Mucosa of descending colon (tissue), 3 donors: ENCODE data around the gene GFY. TPM values are rescaled to one million over a fixed set of nuclear protein-coding genes. Genes with fewer than 3 reads are reported as not detected.

Experiments used
- ATAC-seq: fragments of 200-7000 bp; cut with Tn5 transposase; one replicate; pipeline ENCODE4 v1.9.1; 2020; ENCODE audit warnings: mild to moderate bottlenecking, moderate library complexity
- DNase-seq, 3 donors: peaks; one replicate each; pipeline ENCODE4 v3.0.0-alpha.2; 2020
- H3K36me3 ChIP-seq: fragments of 200-600 bp; one replicate; pipeline ENCODE4 v1.8.0; 2021; ENCODE audit warnings: low read depth, mild to moderate bottlenecking
- H3K4me1 ChIP-seq: fragments of 200-600 bp; one replicate; pipeline ENCODE4 v1.8.0; 2021; ENCODE audit warnings: low read depth, mild to moderate bottlenecking
- H3K4me3 ChIP-seq: fragments of 200-600 bp; one replicate; pipeline ENCODE4 v1.8.0; 2021; ENCODE audit warnings: mild to moderate bottlenecking
- H3K9me3 ChIP-seq: fragments of 200-600 bp; one replicate; pipeline ENCODE4 v1.8.0; 2021; ENCODE audit warnings: mild to moderate bottlenecking
- intact Hi-C, 2 donors: fragments of 100-400 bp; cut with DNase I in 1 of 2; cut with micrococcal nuclease in 1 of 2; formaldehyde crosslinking; loops; one replicate each; pipeline versions ENCODE4 v1.11.0 to v1.11.1; 2022; cut with DNase I, micrococcal nuclease
- total RNA-seq, 3 donors: library from RNA; stranded (reverse); fragmentation: NEBNext Ultra II Directional in 2 of 3; extraction: Animal tissue kit (Norgen Biotek cat#: 25700) in 2 of 3; gene quantifications; one replicate each; pipeline versions ENCODE4 v1.2.1 to v1.2.4, GENCODE V29; 2021 to 2023
- TF ChIP-seq, protein P1 (sequence below): fragments of 200-600 bp; IDR thresholded peaks from one replicate; pipeline ENCODE4 v1.8.0; 2022; ENCODE audit warnings: antibody characterized with exemption, mild to moderate bottlenecking
- donor health status: DM: no; HTN: no; CAD: no; lungs with moderate emphysema.
- donor health status: DM: no; HTN: no; CAD: no.
- donor health status: DM: no; HTN: yes; CAD: no.

Gene GFY
- total RNA-seq, 3 donors from 2014 or later = not detected

DNA sequence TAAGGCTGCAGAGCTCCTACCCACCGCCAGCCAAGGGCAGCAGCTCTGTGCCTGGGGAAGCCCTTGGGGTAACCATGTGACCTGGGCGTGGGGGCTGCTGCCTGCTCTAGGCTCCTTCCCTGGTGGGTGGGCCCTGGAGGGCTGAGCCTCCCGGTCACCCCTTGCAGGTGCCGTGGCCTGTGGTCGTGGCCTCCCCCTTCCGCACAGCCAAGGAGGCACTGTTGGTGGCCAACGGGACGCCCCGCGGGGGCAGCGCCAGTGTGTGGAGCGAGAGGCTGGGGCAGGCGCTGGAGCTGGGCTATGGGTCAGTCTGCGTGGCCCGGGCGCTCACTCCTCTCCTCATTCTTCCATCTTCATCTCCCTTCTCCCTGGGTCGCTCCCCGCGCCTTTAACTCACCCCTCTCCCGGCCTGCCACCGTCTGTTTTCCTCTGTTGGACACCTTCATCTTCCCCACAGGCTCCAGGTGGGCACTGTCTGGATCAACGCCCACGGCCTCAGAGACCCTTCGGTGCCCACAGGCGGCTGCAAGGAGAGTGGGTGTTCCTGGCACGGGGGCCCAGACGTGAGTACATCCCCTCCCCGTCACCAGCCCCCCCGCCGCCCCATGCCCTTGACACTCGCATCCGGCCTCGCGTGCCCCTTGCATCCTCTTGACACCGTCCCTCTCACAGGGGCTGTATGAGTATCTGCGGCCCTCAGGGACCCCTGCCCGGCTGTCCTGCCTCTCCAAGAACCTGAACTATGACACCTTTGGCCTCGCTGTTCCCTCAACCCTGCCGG is 39.0 kb downstream of the GFY start:
- Histone ChIP-seq H3K9me3 (no peaks in the 10 kb centered on the region), H3K36me3 (no peaks in the 10 kb centered on the region), H3K4me3 (no peak overlapping the region), H3K4me1 (peaks cover 6% of the 10 kb centered on the region)
- intact Hi-C loops = no loop called here
- DNase-seq = peak in 1 of 3 donors; percentile 25
- no peak for ATAC-seq
- TF ChIP-seq, protein P1, sequence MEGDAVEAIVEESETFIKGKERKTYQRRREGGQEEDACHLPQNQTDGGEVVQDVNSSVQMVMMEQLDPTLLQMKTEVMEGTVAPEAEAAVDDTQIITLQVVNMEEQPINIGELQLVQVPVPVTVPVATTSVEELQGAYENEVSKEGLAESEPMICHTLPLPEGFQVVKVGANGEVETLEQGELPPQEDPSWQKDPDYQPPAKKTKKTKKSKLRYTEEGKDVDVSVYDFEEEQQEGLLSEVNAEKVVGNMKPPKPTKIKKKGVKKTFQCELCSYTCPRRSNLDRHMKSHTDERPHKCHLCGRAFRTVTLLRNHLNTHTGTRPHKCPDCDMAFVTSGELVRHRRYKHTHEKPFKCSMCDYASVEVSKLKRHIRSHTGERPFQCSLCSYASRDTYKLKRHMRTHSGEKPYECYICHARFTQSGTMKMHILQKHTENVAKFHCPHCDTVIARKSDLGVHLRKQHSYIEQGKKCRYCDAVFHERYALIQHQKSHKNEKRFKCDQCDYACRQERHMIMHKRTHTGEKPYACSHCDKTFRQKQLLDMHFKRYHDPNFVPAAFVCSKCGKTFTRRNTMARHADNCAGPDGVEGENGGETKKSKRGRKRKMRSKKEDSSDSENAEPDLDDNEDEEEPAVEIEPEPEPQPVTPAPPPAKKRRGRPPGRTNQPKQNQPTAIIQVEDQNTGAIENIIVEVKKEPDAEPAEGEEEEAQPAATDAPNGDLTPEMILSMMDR = no peak

DNA sequence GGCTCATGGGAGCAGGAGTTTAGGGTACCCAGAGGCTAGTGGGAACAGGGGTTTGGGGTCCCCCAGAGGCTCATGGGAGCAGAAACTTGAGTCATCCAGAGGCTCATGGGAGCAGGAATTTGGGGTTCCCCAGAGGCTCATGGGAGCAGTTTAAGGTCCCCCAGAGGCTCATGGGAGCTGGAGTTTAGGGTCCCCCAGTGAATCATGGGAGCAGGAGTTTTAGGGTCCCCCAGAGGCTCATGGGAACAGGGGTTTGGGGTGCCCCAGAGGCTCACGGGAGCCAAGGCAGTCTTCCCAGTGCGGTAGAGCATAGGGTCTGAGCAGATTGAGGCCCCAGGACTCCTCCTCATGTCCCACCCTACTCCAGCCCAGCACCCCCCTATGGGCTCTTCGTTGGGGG is 40.2 kb downstream of the GFY start:
- H3K4me1 ChIP-seq = peaks cover 6% of the 10 kb centered on the region
- DNase-seq = no peak
- TF ChIP-seq, protein P1 = no peak
- ATAC-seq = no peak
- H3K4me3 ChIP-seq = no peak overlapping the region
- intact Hi-C loops = no loop called here
- H3K36me3 ChIP-seq = no peaks in the 10 kb centered on the region
- no peaks in the 10 kb centered on the region for H3K9me3 ChIP-seq

DNA sequence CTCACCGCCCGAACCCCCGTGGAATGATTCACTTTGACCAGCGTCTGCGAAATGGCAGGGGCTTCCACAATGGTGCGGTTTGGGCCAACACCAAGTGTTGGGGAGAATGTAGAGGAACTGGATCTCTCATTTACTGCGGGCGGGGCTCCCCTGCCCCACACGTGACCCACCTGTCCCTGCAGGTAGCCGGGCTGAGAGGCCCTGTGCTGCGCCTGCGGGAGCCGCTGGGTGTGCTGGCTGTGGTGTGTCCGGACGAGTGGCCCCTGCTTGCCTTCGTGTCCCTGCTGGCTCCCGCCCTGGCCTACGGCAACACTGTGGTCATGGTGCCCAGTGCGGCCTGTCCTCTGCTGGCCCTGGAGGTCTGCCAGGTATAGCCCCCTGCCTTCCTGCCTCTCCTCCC is 43.0 kb downstream of the GFY start:
- intact Hi-C loops = no loop called here
- H3K4me3 ChIP-seq = no peak overlapping the region
- ATAC-seq (peak; percentile 3), DNase-seq (no peak)
- TF ChIP-seq, protein P1 = no peak
- no peaks in the 10 kb centered on the region for H3K9me3 ChIP-seq
- H3K36me3 ChIP-seq = no peaks in the 10 kb centered on the region
- H3K4me1 ChIP-seq = peaks cover 6% of the 10 kb centered on the region

DNA sequence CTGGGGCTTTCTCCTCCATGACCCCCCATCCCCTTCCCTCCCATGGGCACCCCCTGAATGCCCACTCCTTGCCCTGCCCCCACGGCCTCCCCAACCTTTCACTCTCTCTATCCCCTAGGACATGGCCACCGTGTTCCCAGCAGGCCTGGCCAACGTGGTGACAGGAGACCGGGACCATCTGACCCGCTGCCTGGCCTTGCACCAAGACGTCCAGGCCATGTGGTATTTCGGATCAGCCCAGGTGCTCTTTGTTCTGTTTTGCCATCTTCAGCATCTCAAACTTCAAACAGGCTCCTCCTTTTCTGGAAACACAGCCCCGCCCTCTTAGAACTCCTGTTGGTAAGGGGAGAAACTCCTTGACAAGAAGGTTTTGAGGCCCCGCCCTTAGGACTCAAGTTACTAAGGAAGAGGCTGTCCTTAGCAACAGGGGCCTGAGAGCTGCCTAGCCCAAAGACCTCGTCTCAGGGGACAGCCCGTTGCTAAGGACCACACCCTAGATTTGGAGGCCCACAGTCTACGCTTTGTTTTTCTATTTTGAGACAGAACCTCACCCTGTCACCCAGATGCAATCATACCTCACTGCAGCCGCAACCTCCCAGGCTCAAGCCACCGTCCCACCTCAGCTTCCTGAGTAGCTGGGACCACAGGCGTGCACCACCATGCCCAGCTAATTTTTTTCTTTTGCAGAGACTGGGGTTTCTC is 43.7 kb downstream of the GFY start:
- intact Hi-C loops = no loop called here
- peaks cover 11% of the 10 kb centered on the region for H3K4me1 ChIP-seq
- no peaks in the 10 kb centered on the region for H3K36me3 ChIP-seq
- TF ChIP-seq, protein P1 = no peak
- ATAC-seq (peak; percentile 68), DNase-seq (peak; percentile 59 to 85 (median 67))
- no peaks in the 10 kb centered on the region for H3K9me3 ChIP-seq
- H3K4me3 ChIP-seq = no peak overlapping the region

DNA sequence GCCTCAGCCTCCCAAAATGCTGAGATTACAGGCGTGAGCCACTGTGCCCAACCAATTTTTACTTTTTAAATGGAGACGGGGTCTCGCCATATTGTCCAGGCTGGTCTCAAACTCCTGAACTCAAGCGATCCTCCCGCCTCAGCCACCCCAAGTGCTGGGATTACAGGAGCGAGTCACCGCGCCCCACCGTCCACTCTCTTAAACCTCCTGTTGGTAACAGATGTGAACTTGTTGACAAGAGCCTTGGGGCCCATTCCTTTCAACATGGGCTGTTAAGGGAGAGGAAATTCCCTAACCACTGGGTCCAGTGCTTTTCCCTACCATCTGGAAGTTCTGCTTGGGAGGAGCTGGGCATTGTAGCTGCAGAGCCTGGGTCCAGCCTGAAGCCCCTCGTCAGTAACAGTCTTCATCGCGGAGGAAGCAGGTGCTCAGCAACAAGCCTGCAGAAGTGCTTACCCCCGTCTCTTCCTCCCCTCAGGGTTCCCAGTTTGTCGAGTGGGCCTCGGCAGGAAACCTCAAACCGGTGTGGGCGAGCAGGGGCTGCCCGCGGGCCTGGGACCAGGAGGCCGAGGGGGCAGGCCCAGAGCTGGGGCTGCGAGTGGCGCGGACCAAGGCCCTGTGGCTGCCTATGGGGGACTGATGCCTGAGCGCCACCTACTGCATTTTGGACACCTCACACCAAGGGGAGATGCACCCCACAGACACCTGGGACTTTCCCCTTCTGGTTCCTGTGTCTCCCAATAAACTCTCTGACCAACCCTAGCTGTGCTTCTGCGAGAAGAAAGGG is 44.8 kb downstream of the GFY start:
- DNase-seq = peak; percentile 57 to 87 (median 77)

More for the DNA sequence above, 44.8 kb downstream of the GFY start:
- Histone ChIP-seq H3K9me3 (no peaks in the 10 kb centered on the region), H3K4me3 (no peak overlapping the region), H3K36me3 (no peaks in the 10 kb centered on the region), H3K4me1 (peaks cover 11% of the 10 kb centered on the region)
- TF ChIP-seq, protein P1 = peak; percentile 7
- ATAC-seq = peak; percentile 53
- intact Hi-C loops = no loop called here
